Colonic mucosa (tissue), 4 donors: ENCODE results near the gene ACSF3. TPM values are rescaled to one million over a fixed set of nuclear protein-coding genes. Genes with fewer than 3 reads are reported as not detected.

Experiments
- DNase-seq: peaks from one replicate; pipeline ENCODE4 v3.0.0-alpha.2; 2020
- H3K27ac ChIP-seq: fragments of 200-600 bp; one replicate; pipeline ENCODE4 v1.8.0; 2021
- H3K27me3 ChIP-seq: fragments of 200-600 bp; one replicate; pipeline ENCODE4 v1.8.0; 2021
- H3K36me3 ChIP-seq: fragments of 200-600 bp; one replicate; pipeline ENCODE4 v1.8.0; 2021
- H3K4me1 ChIP-seq: fragments of 200-600 bp; one replicate; pipeline ENCODE4 v1.8.0; 2021; ENCODE audit warnings: mild to moderate bottlenecking
- H3K4me3 ChIP-seq: fragments of 200-600 bp; one replicate; pipeline ENCODE4 v1.8.0; 2021
- H3K9ac ChIP-seq, 2 donors: one replicate each; pipeline ENCODE4 v1.7.0; 2013; ENCODE audit warnings: control low read depth in 2 of 2, low read depth in 2 of 2, low read length in 2 of 2
- H3K9me3 ChIP-seq: fragments of 200-600 bp; one replicate; pipeline ENCODE4 v1.8.0; 2021
- CTCF ChIP-seq: fragments of 200-600 bp; IDR thresholded peaks from one replicate; pipeline ENCODE4 v1.8.0; 2022; ENCODE audit warnings: antibody characterized with exemption, mild to moderate bottlenecking
- intact Hi-C: fragments of 100-400 bp; cut with DNase I; formaldehyde crosslinking; loops from one replicate; pipeline ENCODE4 v1.14.1; 2022
- total RNA-seq, 2 donors: library from RNA; stranded (reverse); fragmentation: NEBNext Ultra II Directional in 1 of 2; extraction: Animal tissue kit (Norgen Biotek cat#: 25700) in 1 of 2; gene quantifications; one replicate each; pipeline ENCODE4 v1.2.1, GENCODE V29; 2021
- donor health status: healthy.
- donor health status: DM: no; HTN: no; CAD: no.
- donor health status: DM: no; HTN: no; CAD: no.

Gene ACSF3
- total RNA-seq, 2 donors from 2014 or later, result 60.2 TPM

- Histone ChIP-seq H3K9me3 (no peaks in the 10 kb centered on the region), H3K27me3 (no peaks in the 10 kb centered on the region), H3K9ac (no peak overlapping the region), H3K36me3 (peaks cover 8% of the 10 kb centered on the region), H3K27ac (no peak overlapping the region), H3K4me1 (no peaks in the 10 kb centered on the region), H3K4me3 (no peak overlapping the region)
- DNase-seq, result no peak
- intact Hi-C loops, result no loop called here
- TF ChIP-seq CTCF, result no peak
These were observed 24.9 kb downstream of the ACSF3 start for GRCh38 chr16:89118361-89119165.

GRCh38 chr16:89119166-89119621 lies 25.5 kb downstream of the ACSF3 start:
- no peaks in the 10 kb centered on the region for H3K9me3 ChIP-seq
- DNase-seq, result no peak
- H3K27ac ChIP-seq, result no peak overlapping the region
- no peak overlapping the region for H3K9ac ChIP-seq
- H3K4me1 ChIP-seq, result no peaks in the 10 kb centered on the region
- H3K27me3 ChIP-seq, result no peaks in the 10 kb centered on the region
- peaks cover 8% of the 10 kb centered on the region for H3K36me3 ChIP-seq
- no peak for TF ChIP-seq CTCF
- intact Hi-C loops, result no loop called here
- no peak overlapping the region for H3K4me3 ChIP-seq

- H3K9ac ChIP-seq, result no peak overlapping the region
- peaks cover 8% of the 10 kb centered on the region for H3K36me3 ChIP-seq
- no peak for TF ChIP-seq CTCF
- H3K4me3 ChIP-seq, result no peak overlapping the region
- H3K9me3 ChIP-seq, result no peaks in the 10 kb centered on the region
- no peak overlapping the region for H3K27ac ChIP-seq
- intact Hi-C loops, result no loop called here
- H3K27me3 ChIP-seq, result no peaks in the 10 kb centered on the region
- DNase-seq, result no peak
- H3K4me1 ChIP-seq, result no peaks in the 10 kb centered on the region
These were observed 26.0 kb downstream of the ACSF3 start for GRCh38 chr16:89119661-89120141.

GRCh38 chr16:89120281-89120680 lies 26.6 kb downstream of the ACSF3 start:
- Histone ChIP-seq H3K27me3 (no peaks in the 10 kb centered on the region), H3K36me3 (peaks cover 8% of the 10 kb centered on the region), H3K27ac (no peak overlapping the region), H3K4me1 (no peaks in the 10 kb centered on the region), H3K4me3 (no peak overlapping the region), H3K9ac (no peak overlapping the region), H3K9me3 (no peaks in the 10 kb centered on the region)
- no peak for DNase-seq
- intact Hi-C loops, result no loop called here
- TF ChIP-seq CTCF, result no peak

GRCh38 chr16:89120921-89121351 lies 27.3 kb downstream of the ACSF3 start:
- no peak overlapping the region for H3K9ac ChIP-seq
- intact Hi-C loops, result no loop called here
- no peak for DNase-seq
- H3K4me3 ChIP-seq, result no peak overlapping the region
- H3K27ac ChIP-seq, result no peak overlapping the region
- no peak for TF ChIP-seq CTCF
- no peaks in the 10 kb centered on the region for H3K27me3 ChIP-seq
- no peaks in the 10 kb centered on the region for H3K4me1 ChIP-seq
- H3K9me3 ChIP-seq, result no peaks in the 10 kb centered on the region
- H3K36me3 ChIP-seq, result peaks cover 8% of the 10 kb centered on the region
